IMR-90 (cell line): ENCODE results near the gene ZNF236. TPM values are rescaled to one million over a fixed set of nuclear protein-coding genes. Genes with fewer than 3 reads are reported as not detected.

Experiments used
- ATAC-seq: fragments of 200-7000 bp; cut with Tn5 transposase; 2 replicates; pipeline ENCODE4 v1.9.1; 2020; ENCODE audit warnings: low read depth, mild to moderate bottlenecking, moderate library complexity
- BruUV-seq: library from RNA; stranded (reverse); fragments of 400-500 nt; replicated peaks from 2 replicates; lab custom pipeline; 2021; lab: Mats Ljungman, UMichigan
- CTCF ChIA-PET: fragments of 300-600 bp; formaldehyde crosslinking; extraction: SDS; loops from one replicate; lab custom pipeline; 2021; ENCODE audit warnings: antibody characterized with exemption; lab: Yijun Ruan, JAX
- POLR2A ChIA-PET: fragments of 300-600 bp; sonication (Branson Sonifier 250); formaldehyde crosslinking; loops from one replicate; lab custom pipeline; 2022; ENCODE audit warnings: antibody characterized with exemption; ENCODE audit not compliant: unreplicated experiment; lab: Charles Lee
- DNase-seq: peaks from one replicate; pipeline ENCODE4 v3.0.0; 2013
- H2AFZ ChIP-seq: replicated peaks from 2 replicates; pipeline ENCODE3; 2013; ENCODE audit warnings: low read length, mild to moderate bottlenecking; ENCODE audit not compliant: poor library complexity
- H2AK5ac ChIP-seq: 2 replicates; pipeline ENCODE4 v1.6.1; 2013; ENCODE audit warnings: low read depth, low read length, inconsistent platforms
- H2AK9ac ChIP-seq: replicated peaks from 2 replicates; pipeline ENCODE3; 2013; ENCODE audit warnings: mild to moderate bottlenecking, low read depth, low read length, moderate library complexity; ENCODE audit not compliant: poor library complexity
- H2BK120ac ChIP-seq: 2 replicates; pipeline ENCODE4 v1.6.1; 2013; ENCODE audit warnings: low read depth, low read length, inconsistent platforms
- H2BK15ac ChIP-seq: 3 replicates; pipeline ENCODE4 v1.6.1; 2013; ENCODE audit warnings: low read depth, low read length, inconsistent platforms
- H2BK20ac ChIP-seq: 2 replicates; pipeline ENCODE4 v1.6.1; 2013; ENCODE audit warnings: low read depth, mild to moderate bottlenecking, inconsistent platforms, low read length, moderate library complexity
- H2BK5ac ChIP-seq: 2 replicates; pipeline ENCODE4 v1.6.1; 2013; ENCODE audit warnings: mild to moderate bottlenecking, low read depth, low read length, inconsistent platforms; ENCODE audit not compliant: poor library complexity, severe bottlenecking
- H3K14ac ChIP-seq: replicated peaks from 2 replicates; pipeline ENCODE4 v1.6.1; 2013; ENCODE audit warnings: low read depth, low read length, inconsistent platforms
- H3K18ac ChIP-seq: 2 replicates; pipeline ENCODE4 v1.6.1; 2013; ENCODE audit warnings: low read depth, low read length, control low read depth
- H3K23ac ChIP-seq: 2 replicates; pipeline ENCODE4 v1.6.1; 2013; ENCODE audit warnings: low read depth, low read length, inconsistent platforms
- H3K27ac ChIP-seq: 2 replicates; pipeline ENCODE4 v1.5.1; 2013; ENCODE audit warnings: mild to moderate bottlenecking, control low read depth, low read length; ENCODE audit not compliant: insufficient read depth
- H3K27me3 ChIP-seq: 2 replicates; pipeline ENCODE4 v1.6.1; 2013; ENCODE audit warnings: low read length; ENCODE audit not compliant: control insufficient read depth, insufficient read depth
- H3K36me3 ChIP-seq: 2 replicates; pipeline ENCODE4 v1.6.1; 2013; ENCODE audit warnings: low read length, mixed read lengths; ENCODE audit not compliant: control insufficient read depth, insufficient read depth
- H3K4ac ChIP-seq: 2 replicates; pipeline ENCODE4 v1.6.1; 2013; ENCODE audit warnings: low read depth, low read length, inconsistent platforms
- H3K4me1 ChIP-seq: 2 replicates; pipeline ENCODE4 v1.6.1; 2013; ENCODE audit warnings: low read length, mixed read lengths; ENCODE audit not compliant: control insufficient read depth, insufficient read depth
- H3K4me2 ChIP-seq: 2 replicates; pipeline ENCODE4 v1.6.1; 2013; ENCODE audit warnings: low read depth, mild to moderate bottlenecking, control low read depth, low read length, moderate library complexity
- H3K4me3 ChIP-seq: 2 replicates; pipeline ENCODE4 v1.5.1; 2013; ENCODE audit warnings: low read depth, mild to moderate bottlenecking, control low read depth, low read length, moderate library complexity; ENCODE audit not compliant: insufficient read depth
- H3K56ac ChIP-seq: 2 replicates; pipeline ENCODE4 v1.6.1; 2013; ENCODE audit warnings: low read length, inconsistent platforms; ENCODE audit not compliant: insufficient read depth; ENCODE audit errors: extremely low read depth
- H3K79me1 ChIP-seq, 2 experiments: 2 replicates each; pipeline ENCODE4 v1.6.1; 2013; ENCODE audit warnings: low read length in 2 of 2, inconsistent platforms in 1 of 2, low read depth in 1 of 2
- H3K9ac ChIP-seq: 2 replicates; pipeline ENCODE4 v1.6.1; 2013; ENCODE audit warnings: low read depth, low read length, control low read depth
- H3K9me1 ChIP-seq: 2 replicates; pipeline ENCODE4 v1.6.1; 2013; ENCODE audit warnings: low read length, inconsistent platforms; ENCODE audit not compliant: insufficient read depth
- H3K9me3 ChIP-seq: 2 replicates; pipeline ENCODE4 v1.6.1; 2013; ENCODE audit warnings: low read length; ENCODE audit not compliant: control insufficient read depth, insufficient read depth
- H4K20me1 ChIP-seq: 2 replicates; pipeline ENCODE4 v1.6.1; 2013; ENCODE audit warnings: low read length, inconsistent platforms; ENCODE audit not compliant: insufficient read depth
- H4K5ac ChIP-seq: 2 replicates; pipeline ENCODE4 v1.6.1; 2013; ENCODE audit warnings: mild to moderate bottlenecking, low read depth, low read length, control low read depth
- H4K8ac ChIP-seq, 2 experiments: 2 replicates each; pipeline ENCODE4 v1.6.1; 2013; ENCODE audit warnings: low read depth in 2 of 2, low read length in 2 of 2, control low read depth in 1 of 2, inconsistent platforms in 1 of 2
- H4K91ac ChIP-seq: 2 replicates; pipeline ENCODE4 v1.6.1; 2013; ENCODE audit warnings: low read depth, low read length, inconsistent platforms; ENCODE audit not compliant: insufficient read depth
- BHLHE40 ChIP-seq: fragments of 150-350 bp; IDR thresholded peaks from 2 replicates; pipeline ENCODE4 v1.6.1; 2016; ENCODE audit warnings: mild to moderate bottlenecking, low read depth, low read length
- MXI1 ChIP-seq: IDR thresholded peaks from 2 replicates; pipeline ENCODE4 v1.6.1; 2012; ENCODE audit warnings: low read depth, mild to moderate bottlenecking, low read length, moderate library complexity, borderline replicate concordance
- WGBS, 2 experiments: methylation state at CpG; one replicate each; pipeline versions ENCODE4 v1.1.5 to v1.1.7; 2013; ENCODE audit warnings: missing lambda C conversion rate in 2 of 2; ENCODE audit not compliant: insufficient read length in 1 of 2; ENCODE audit errors: extremely low coverage in 2 of 2; 5-methylcytosine and 5-hydroxymethylcytosine counted together
- dilution Hi-C: fragments of 300-500 bp; cut with HindIII; formaldehyde crosslinking; loops from one replicate; pipeline ENCODE4 v1.14.3; 2018; ENCODE audit warnings: low sequenced_read_pairs; ENCODE audit not compliant: unreplicated experiment
- in situ Hi-C: fragments of 300-500 bp; cut with MboI; formaldehyde crosslinking; loops from 3 replicates; pipeline ENCODE4 v1.14.3; 2019; ENCODE audit warnings: low sequenced_read_pairs, inconsistent platforms, mixed read lengths
- intact Hi-C: fragments of 100-400 bp; cut with micrococcal nuclease; formaldehyde crosslinking; loops from 2 replicates; pipeline ENCODE4 v1.10.0; 2022
- polyA plus RNA-seq, 3 experiments: library from polyadenylated mRNA; depleted of rRNA; stranded (reverse); fragments of >200 nt; gene quantifications; 2 replicates each; pipeline ENCODE4 v1.2.3, GENCODE V29; 2012; ENCODE audit warnings: low replicate concordance in 1 of 3
- total RNA-seq: library from RNA; depleted of rRNA; stranded (reverse); fragments of >200 nt; gene quantifications from 2 replicates; pipeline ENCODE4 v1.2.3, GENCODE V29; 2012

The ZNF236 gene
- total and polyA plus RNA-seq, 2 of the 4 experiments (the other 2 are of a cell fraction): 3.6 to 9.7 TPM

DNA sequence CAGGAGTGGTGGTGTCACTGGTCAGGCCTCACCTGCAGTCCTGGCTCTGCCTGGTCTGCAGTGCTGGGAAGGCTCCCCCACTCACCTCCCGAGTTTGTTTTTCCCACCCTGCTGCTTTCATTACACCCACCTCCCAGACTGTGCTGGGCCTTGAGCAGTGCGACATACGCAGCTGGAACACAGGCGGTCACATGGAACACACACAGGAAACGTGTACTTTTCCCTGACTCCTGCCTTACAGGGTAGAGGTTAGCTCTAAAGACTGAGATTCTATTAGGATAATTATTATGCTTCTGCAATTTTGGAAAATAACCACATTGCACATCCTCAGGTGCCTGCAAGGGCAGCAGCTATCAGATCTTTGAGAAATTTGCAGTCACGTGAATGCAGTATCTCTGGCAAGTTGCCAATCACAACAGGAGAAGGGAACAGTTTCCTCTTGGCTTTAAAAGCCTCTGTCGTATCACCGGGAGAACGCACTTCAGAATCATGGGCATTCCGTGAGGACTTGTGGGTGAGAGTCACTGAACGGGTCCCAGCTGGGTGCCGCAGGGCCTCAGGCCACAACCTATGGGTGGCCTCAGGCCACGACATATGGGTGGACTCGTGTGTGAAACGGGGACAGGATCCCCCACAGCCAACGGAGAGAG lies 136.5 kb downstream of the ZNF236 start:
- peak; percentile 30; the same call in 1 of the 2 replicates for TF ChIP-seq BHLHE40
- TF ChIP-seq MXI1: no peak
- Histone ChIP-seq H3K4ac (no peak overlapping the region), H3K4me2 (no peak overlapping the region), H2BK120ac (no peak overlapping the region), H3K79me1 (0 out of 4 replicates have a peak, but pooled peaks cover 0 to 3% of the 10 kb centered on the region in 2 experiments), H2AK5ac (no peak overlapping the region), H2BK15ac (no peak overlapping the region), H3K27ac (no peak overlapping the region), H3K4me3 (no peak overlapping the region), H4K5ac (no peak overlapping the region), H4K91ac (no peak overlapping the region), H4K8ac (no peak overlapping the region), H3K27me3 (no peaks in the 10 kb centered on the region), H3K4me1 (no peaks in the 10 kb centered on the region; the same call in 1 of the 2 replicates), H2BK20ac (no peak overlapping the region), H2AK9ac (no peak overlapping the region), H3K9me3 (no peaks in the 10 kb centered on the region), H4K20me1 (no peaks in the 10 kb centered on the region), H3K9ac (no peak overlapping the region), H2AFZ (peak overlapping the region; percentile 23), H3K14ac (no peak overlapping the region), H3K23ac (no peak overlapping the region), H2BK5ac (no peak overlapping the region), H3K9me1 (peaks cover 3% of the 10 kb centered on the region; the same call in 1 of the 2 replicates), H3K56ac (no peak overlapping the region), H3K18ac (no peak overlapping the region), H3K36me3 (peaks cover 33% of the 10 kb centered on the region)
- CTCF ChIA-PET: no interaction called here
- 71% methylated on average over 9 of the region's 16 CpGs; no CpG with 5 or more reads in 1 of the 2 experiments for WGBS, 2 experiments
- no TSS peak for BruUV-seq
- intact Hi-C loops: no loop called here
- ATAC-seq (no peak), DNase-seq (no peak)
- POLR2A ChIA-PET: no interaction called here
- dilution Hi-C loops: no loop called here
- in situ Hi-C loops: no loop called here
